Coronary artery (tissue), 2 donors: ENCODE measurements around the gene PLEKHG4B.

Experiments used
- DNase-seq: peaks from one replicate; pipeline ENCODE4 v3.0.0-alpha.2; 2017; ENCODE audit warnings: low spot score
- H3K27ac ChIP-seq, 2 donors: fragments of 200-600 bp; sonication (generic); one replicate each; pipeline ENCODE4 v1.5.1; 2016 to 2019
- H3K4me3 ChIP-seq: fragments of 200-600 bp; sonication (generic); 2 replicates; pipeline ENCODE4 v1.5.1; 2016; ENCODE audit warnings: mild to moderate bottlenecking, moderate library complexity
- CTCF ChIP-seq: fragments of 200-600 bp; sonication (generic); IDR thresholded peaks from one replicate; pipeline ENCODE4 v1.5.1; 2019; ENCODE audit warnings: antibody characterized with exemption

PLEKHG4B gene

GRCh38 chr5:203246-203930 is 111.4 kb downstream of the PLEKHG4B start:
- no peak for TF ChIP-seq CTCF
- no peak overlapping the region for H3K27ac ChIP-seq
- H3K4me3 ChIP-seq, result no peak overlapping the region
- DNase-seq, result no peak

GRCh38 chr5:204001-204400 is 112.0 kb downstream of the PLEKHG4B start:
- no peak for DNase-seq
- no peak for TF ChIP-seq CTCF
- Histone ChIP-seq H3K4me3 (no peak overlapping the region), H3K27ac (no peak overlapping the region)

GRCh38 chr5:204462-204861 is 112.5 kb downstream of the PLEKHG4B start:
- TF ChIP-seq CTCF, result no peak
- no peak for DNase-seq
- Histone ChIP-seq H3K4me3 (no peak overlapping the region), H3K27ac (no peak overlapping the region)

- Histone ChIP-seq H3K27ac (no peak overlapping the region), H3K4me3 (no peak overlapping the region)
- no peak for TF ChIP-seq CTCF
- DNase-seq, result no peak
Observed at GRCh38 chr5:204966-205670, 113.2 kb downstream of the PLEKHG4B start.

- DNase-seq, result no peak
- no peak overlapping the region for H3K27ac ChIP-seq
- no peak for TF ChIP-seq CTCF
Observed at GRCh38 chr5:206406-206805, 114.4 kb downstream of the PLEKHG4B start.

GRCh38 chr5:206927-207536 is 115.1 kb downstream of the PLEKHG4B start:
- no peak for TF ChIP-seq CTCF
- H3K27ac ChIP-seq, result no peak overlapping the region
- no peak overlapping the region for H3K4me3 ChIP-seq
- no peak for DNase-seq

More at GRCh38 chr5:206406-206805, 114.4 kb downstream of the PLEKHG4B start:
- no peak overlapping the region for H3K4me3 ChIP-seq
